ENCODE measurements around the gene PTPN12.

- TF ChIP-seq POLR2A (IDR thresholded peaks at IDR 0.05) = no peak
- TF ChIP-seq CTCF (IDR thresholded peaks at IDR 0.05) = no peak
Observed at GRCh38 chr7:77631820-77632219, 94.7 kb downstream of the PTPN12 start.
